GM21529 (cell line): ENCODE measurements around the gene HAPLN2.
"Not testable (repeated sequence)": the region's sequence is repeated elsewhere in the genome, so short reads cannot be mapped to it uniquely, and the experiment has no call there.

Experiments
- ATAC-seq: cut with Tn5 transposase; IDR thresholded peaks from one replicate; pipeline ENCODE4 v1.9.1; 2021; ENCODE audit not compliant: unreplicated experiment

The HAPLN2 gene

GRCh38 chr1:156591432-156592157, 27.6 kb upstream of the HAPLN2 start, which contains the start of gene NAXE:
TSS of gene NAXE (plus strand) at chr1:156591776. CDS start at chr1:156591805, 29 bp downstream.
- peak; percentile 90 for ATAC-seq

GRCh38 chr1:156592158-156592909, 26.9 kb upstream of the HAPLN2 start:
- no peak for ATAC-seq

- ATAC-seq: no peak
These were observed 26.1 kb upstream of the HAPLN2 start for GRCh38 chr1:156592910-156593660.

- no peak for ATAC-seq
These were observed 25.6 kb upstream of the HAPLN2 start for GRCh38 chr1:156593661-156593989.

- ATAC-seq: no peak
These were observed 25.0 kb upstream of the HAPLN2 start for GRCh38 chr1:156594190-156594589.

- ATAC-seq: no peak
These were observed 24.2 kb upstream of the HAPLN2 start for GRCh38 chr1:156595016-156595415.

- ATAC-seq: no peak
These were observed 22.8 kb upstream of the HAPLN2 start for GRCh38 chr1:156596426-156596825.

- no peak for ATAC-seq
These were observed 21.1 kb upstream of the HAPLN2 start for GRCh38 chr1:156598125-156598524.

- ATAC-seq: no peak
These were observed 20.3 kb upstream of the HAPLN2 start for GRCh38 chr1:156598731-156599432.

- no peak for ATAC-seq
These were observed 19.4 kb upstream of the HAPLN2 start for GRCh38 chr1:156599811-156600210.

GRCh38 chr1:156600733-156601121, 18.5 kb upstream of the HAPLN2 start:
- no peak for ATAC-seq

GRCh38 chr1:156601122-156601830, 17.9 kb upstream of the HAPLN2 start, which contains the start of gene GPATCH4:
TSS of gene GPATCH4 (minus strand) at chr1:156601479.
- peak; percentile 74 for ATAC-seq

GRCh38 chr1:156601892-156602291, 17.3 kb upstream of the HAPLN2 start:
- ATAC-seq: no peak

- no peak for ATAC-seq
These were observed 16.6 kb upstream of the HAPLN2 start for GRCh38 chr1:156602557-156602993.

GRCh38 chr1:156607344-156607743, 11.9 kb upstream of the HAPLN2 start:
- ATAC-seq: not testable (repeated sequence)

- ATAC-seq: peak; percentile 75
These were observed 11.1 kb upstream of the HAPLN2 start for GRCh38 chr1:156608036-156608674.

GRCh38 chr1:156608981-156609380, 10.2 kb upstream of the HAPLN2 start:
- peak; percentile 72 for ATAC-seq

GRCh38 chr1:156610072-156610471, 9.1 kb upstream of the HAPLN2 start:
- ATAC-seq: not testable (repeated sequence)

GRCh38 chr1:156612666-156613065, 6.5 kb upstream of the HAPLN2 start:
- no peak for ATAC-seq

GRCh38 chr1:156615946-156616345, 3.3 kb upstream of the HAPLN2 start:
- ATAC-seq: no peak
